Epidermal melanocyte (primary cell): ENCODE data around the gene TSPY8.
"Not testable (repeated sequence)": the region's sequence is repeated elsewhere in the genome, so short reads cannot be mapped to it uniquely, and the experiment has no call there.

Experiments
- DNase-seq: peaks from one replicate; pipeline ENCODE4 v3.0.0; 2011; ENCODE audit warnings: low spot score; ENCODE audit not compliant: insufficient read length

TSPY8 gene

GRCh38 chrY:9357497-9357896 lies at the start of gene TSPY8:
Gene TSPY8 (plus strand): TSS chrY:9357797. CDS start chrY:9357843, 46 bp downstream.
- DNase-seq = not testable (repeated sequence)

GRCh38 chrY:9320996-9321395 lies 36.6 kb upstream of the TSPY8 start:
- no peak for DNase-seq

DNA sequence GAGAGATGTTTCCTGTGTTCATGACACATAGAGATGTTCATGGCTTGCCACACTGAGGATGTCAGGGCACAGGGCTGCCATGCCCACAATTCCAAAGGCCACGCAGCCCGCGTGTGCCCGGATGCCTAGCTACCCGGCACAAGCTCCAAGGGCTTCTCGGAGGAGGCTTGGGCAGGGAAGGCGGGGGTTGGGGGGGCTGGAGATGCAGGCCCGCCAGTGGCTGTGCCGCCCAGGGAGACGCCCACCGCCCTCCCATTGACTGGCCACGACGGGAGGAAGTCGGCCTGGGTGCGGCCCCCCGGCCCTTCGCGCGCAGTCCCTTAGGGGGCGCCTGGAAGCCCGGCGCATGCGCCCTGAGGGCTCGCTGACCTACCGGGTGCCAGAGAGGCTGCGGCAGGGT lies 20.4 kb upstream of the TSPY8 start, which contains the start of gene TSPY4:
TSS of gene TSPY4 (plus strand) at position 301 of the 400 bp plus-strand sequence. CDS start at position 347, 46 bp downstream.
- DNase-seq = not testable (repeated sequence)

GRCh38 chrY:9396527-9396926 lies 38.9 kb downstream of the TSPY8 start:
- DNase-seq = not testable (repeated sequence)

DNA sequence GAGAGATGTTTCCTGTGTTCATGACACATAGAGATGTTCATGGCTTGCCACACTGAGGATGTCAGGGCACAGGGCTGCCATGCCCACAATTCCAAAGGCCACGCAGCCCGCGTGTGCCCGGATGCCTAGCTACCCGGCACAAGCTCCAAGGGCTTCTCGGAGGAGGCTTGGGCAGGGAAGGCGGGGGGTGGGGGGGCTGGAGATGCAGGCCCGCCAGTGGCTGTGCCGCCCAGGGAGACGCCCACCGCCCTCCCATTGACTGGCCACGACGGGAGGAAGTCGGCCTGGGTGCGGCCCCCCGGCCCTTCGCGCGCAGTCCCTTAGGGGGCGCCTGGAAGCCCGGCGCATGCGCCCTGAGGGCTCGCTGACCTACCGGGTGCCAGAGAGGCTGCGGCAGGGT lies 40.5 kb downstream of the TSPY8 start, which contains the start of gene TSPY3:
TSS of gene TSPY3 (plus strand) at position 301 of the 400 bp plus-strand sequence. CDS start at position 347, 46 bp downstream.
- not testable (repeated sequence) for DNase-seq
